GM21786 (cell line): ENCODE results near the gene ITGB6.
A peak's percentile ranks its signal among the peaks of the same experiment; 100 is the strongest.

ENCODE experiments used
- ATAC-seq: cut with Tn5 transposase; IDR thresholded peaks from one replicate; pipeline ENCODE4 v1.9.1; 2021; ENCODE audit not compliant: unreplicated experiment

ITGB6 gene

GRCh38 chr2:160104115-160104514 lies 96.0 kb downstream of the ITGB6 start:
- ATAC-seq, result no peak

GRCh38 chr2:160097326-160097725 lies 102.7 kb downstream of the ITGB6 start:
- no peak for ATAC-seq

- ATAC-seq, result no peak
Measured at GRCh38 chr2:160096409-160096808, 103.7 kb downstream of the ITGB6 start.

- no peak for ATAC-seq
Measured at GRCh38 chr2:160092445-160092844, 107.6 kb downstream of the ITGB6 start.

GRCh38 chr2:160091381-160091780 lies 108.7 kb downstream of the ITGB6 start:
- ATAC-seq, result no peak

- peak; percentile 50 for ATAC-seq
Measured at GRCh38 chr2:160087854-160088745, 112.0 kb downstream of the ITGB6 start.

- ATAC-seq, result no peak
Measured at GRCh38 chr2:160085662-160086061, 114.4 kb downstream of the ITGB6 start.

- ATAC-seq, result no peak
Measured at GRCh38 chr2:160077912-160078810, 121.9 kb downstream of the ITGB6 start.

GRCh38 chr2:160076914-160077313 lies 123.2 kb downstream of the ITGB6 start:
- ATAC-seq, result no peak

GRCh38 chr2:160076241-160076640 lies 123.8 kb downstream of the ITGB6 start:
- no peak for ATAC-seq

GRCh38 chr2:160075171-160075570 lies 124.9 kb downstream of the ITGB6 start:
- ATAC-seq, result no peak

- ATAC-seq, result no peak
Measured at GRCh38 chr2:160073284-160073888, 126.7 kb downstream of the ITGB6 start.

GRCh38 chr2:160068906-160069305 lies 131.2 kb downstream of the ITGB6 start:
- no peak for ATAC-seq

GRCh38 chr2:160064916-160065315 lies 135.2 kb downstream of the ITGB6 start:
- ATAC-seq, result no peak

GRCh38 chr2:160063879-160064612 lies 136.0 kb downstream of the ITGB6 start:
- no peak for ATAC-seq

GRCh38 chr2:160063271-160063670 lies 136.8 kb downstream of the ITGB6 start:
- no peak for ATAC-seq

- ATAC-seq, result no peak
Measured at GRCh38 chr2:160062292-160063005, 137.6 kb downstream of the ITGB6 start, which contains the start of gene PLA2R1. TSS of gene PLA2R1 (minus strand) at chr2:160062615. CDS start at chr2:160062403, 212 bp downstream.

- no peak for ATAC-seq
Measured at GRCh38 chr2:160061944-160062291, 138.2 kb downstream of the ITGB6 start.

GRCh38 chr2:160061533-160061932 lies 138.5 kb downstream of the ITGB6 start:
- no peak for ATAC-seq

- no peak for ATAC-seq
Measured at GRCh38 chr2:160060297-160060696, 139.8 kb downstream of the ITGB6 start.
